Stimulated activated CD8-positive, alpha-beta memory T cell treated with anti-CD3 and anti-CD28 coated beads, Interleukin-7, amount 100 ng/mL, for 1 hour (primary cell): ENCODE data around the gene ETFA.
"Not testable (repeated sequence)": the region's sequence is repeated elsewhere in the genome, so short reads cannot be mapped to it uniquely, and the experiment has no call there.

Experiments
- DNase-seq, 2 donors: peaks; one replicate each; pipeline ENCODE4 v3.0.0-alpha.2; 2020; ENCODE audit warnings: low read depth in 2 of 2

The ETFA gene

DNA sequence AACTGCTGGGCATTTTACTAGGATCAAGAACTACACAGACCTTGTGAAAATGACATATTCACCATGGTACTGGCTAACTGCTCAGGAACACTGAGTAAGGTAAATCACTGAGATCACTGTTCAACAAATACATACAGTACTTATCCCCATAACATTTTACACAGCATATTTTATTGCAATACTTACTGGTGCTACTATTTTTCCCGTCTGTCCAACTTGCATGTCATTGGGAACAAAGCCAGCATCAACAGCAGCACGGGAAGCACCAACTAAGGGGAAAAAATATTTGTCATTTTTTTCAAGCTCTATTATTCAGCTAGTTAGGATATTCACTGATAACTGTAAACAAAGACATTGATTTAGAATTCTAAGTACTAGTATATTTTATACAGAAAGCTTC, 37.0 kb downstream of the ETFA start:
- no peak for DNase-seq

DNA sequence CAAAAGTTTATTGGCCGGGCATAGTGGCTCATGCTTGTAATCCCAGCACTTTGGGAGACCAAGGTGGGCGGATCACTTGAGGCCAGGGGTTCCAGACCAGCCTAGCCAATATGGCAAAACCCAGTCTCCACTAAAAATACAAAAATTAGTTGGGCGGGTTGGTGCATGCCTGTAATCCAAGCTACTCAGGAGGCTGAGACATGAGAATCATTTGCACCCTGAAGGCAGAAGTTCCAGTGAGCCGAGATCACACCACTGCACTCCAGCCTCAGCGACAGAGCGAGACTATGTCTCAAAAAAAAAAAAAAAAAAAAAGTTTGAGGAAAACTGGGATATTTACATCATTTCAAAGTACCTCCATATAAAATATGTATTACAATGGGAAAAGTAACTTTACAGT, 40.4 kb downstream of the ETFA start:
- no peak for DNase-seq

DNA sequence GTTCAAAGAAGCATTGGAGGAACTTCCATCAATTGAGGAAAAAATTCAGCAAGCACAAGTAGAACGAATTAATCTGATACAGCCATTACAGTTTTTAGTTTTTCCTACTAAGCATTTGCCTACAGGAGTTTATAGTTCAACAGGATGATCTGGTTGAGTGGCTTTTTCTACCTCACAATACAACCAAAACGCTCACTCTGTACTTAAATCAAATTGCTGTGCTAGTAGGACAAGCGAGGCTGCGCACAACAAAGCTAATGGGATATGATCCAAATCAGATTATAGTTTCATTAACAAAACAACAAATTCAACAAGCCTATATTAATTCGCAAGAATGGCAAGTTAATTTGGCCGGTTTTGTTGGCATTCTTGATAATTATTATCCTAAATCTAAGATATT, 44.2 kb downstream of the ETFA start:
- no peak for DNase-seq

DNA sequence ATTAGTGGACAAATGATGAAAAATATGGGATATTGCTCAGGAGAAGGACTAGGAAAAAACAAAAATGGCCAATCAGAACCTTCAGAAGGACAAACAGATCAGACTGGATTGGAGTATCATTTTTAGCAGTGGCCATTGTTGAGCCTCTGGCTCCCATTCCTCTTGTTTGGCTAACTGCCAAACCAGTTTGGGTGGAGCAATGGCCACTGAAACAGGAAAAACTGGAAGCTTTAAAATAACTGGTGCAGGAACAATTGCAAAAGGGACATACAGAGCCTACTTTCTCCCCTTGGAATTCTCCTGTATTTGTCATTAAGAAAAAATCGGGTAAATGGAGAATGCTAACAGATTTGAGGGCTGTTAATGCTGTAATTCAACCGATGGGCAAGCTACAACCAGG, 45.5 kb downstream of the ETFA start:
- DNase-seq: not testable (repeated sequence)

DNA sequence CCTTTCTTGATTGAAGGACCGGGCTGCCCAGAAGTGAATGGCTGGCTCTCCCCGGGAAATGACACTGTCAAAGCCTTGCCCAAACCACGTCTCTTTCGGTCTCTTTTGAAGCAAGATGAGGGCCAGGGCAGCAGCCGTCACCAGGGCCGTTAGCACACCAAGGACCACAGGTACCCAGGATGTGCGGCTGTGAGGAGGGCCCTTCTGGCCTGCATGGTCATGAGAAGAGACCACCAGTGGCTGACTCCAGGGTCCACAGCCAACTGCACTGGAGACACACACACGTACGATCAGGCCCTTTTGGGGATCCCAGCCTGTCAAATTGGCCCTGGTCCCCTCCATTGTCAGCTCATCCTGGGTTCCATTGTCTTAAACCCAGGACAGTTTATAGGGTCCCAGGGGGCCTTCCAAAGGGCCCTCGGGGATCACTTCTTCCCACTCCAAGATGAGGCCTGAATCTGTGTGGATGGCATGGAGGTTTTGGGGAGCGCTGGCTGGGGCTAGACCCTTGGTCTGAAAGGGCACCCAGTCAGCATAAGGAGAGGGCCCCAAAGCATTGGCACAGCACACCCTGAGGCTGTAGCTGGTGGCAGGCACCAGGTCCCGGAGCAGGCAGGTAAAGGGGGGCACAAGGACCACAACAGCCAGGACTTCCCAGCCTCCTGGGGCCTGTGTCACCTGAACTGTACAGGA, 50.9 kb downstream of the ETFA start:
- DNase-seq: no peak

DNA sequence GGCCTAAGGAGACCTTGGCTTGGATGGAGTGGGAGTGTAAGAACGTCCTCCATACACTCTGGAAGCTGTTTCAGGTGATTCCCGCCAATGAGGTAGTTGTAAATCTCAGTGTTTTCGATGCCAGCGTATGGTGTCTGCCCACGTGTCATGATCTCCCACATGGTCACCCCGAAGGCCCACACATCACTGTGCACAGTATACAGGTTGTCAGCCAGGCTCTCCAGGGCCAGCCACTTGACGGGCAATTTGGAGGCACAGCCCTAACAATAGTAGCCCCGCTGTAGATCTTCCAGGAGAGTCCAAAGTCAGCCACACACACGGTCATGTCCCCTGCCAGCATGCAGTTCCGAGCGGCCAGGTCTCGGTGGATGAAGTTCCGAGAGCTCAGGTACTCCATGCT, 51.9 kb downstream of the ETFA start:
- no peak for DNase-seq

DNA sequence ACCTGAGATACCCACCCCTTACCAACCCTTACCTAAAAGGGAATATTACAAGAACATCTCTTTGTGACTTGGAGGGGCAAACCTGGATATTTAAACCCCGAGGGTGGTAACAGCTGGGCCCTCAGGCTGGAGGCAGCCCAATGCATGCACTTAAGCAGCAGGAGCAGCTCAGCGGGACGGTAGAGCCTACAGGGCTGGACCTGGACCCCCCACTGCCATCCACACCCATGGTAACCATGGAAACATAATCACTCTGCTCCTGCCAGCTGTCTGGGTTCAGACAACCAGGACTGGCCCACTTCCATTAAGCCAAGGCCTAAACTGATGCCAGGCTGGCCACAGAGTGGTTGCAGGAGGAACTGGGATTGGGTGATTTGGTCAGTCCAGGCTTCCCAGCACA, 52.8 kb downstream of the ETFA start:
- DNase-seq: no peak

DNA sequence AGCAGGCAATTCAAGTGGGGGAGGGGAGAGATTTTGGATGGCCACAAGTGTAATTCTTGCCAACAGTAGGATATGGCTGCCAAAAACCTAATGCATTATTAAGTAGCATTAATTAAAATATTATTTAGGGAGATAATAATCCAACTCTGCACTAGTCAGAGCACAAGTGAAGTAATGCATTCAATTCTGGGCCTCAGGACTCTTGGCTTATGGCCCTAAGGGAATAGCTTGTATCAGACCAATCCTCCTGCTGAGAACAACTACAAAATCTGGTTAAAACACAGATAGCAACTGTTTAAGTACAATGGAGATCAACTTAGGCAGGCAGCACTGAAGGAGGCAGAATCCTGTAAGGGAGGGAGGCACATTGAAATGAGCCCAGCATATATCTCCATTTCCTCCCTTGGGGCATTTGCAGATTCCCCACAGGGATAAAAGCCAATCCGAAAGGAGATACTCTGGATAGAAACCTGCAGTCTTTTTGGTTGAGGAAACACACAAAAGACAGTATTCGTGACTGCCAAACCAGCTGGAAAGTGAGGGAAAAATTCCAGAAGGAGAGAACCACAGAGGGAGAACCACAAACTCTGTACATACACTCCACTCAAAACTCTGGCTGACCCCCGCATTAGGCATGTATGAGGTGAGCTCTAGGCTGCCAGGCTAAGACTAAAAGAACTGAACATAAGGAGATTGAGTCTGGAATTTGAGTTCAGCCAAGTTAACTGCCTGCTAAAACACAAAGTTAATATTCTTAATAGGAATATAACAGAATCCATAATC, 57.4 kb downstream of the ETFA start:
- DNase-seq: no peak

DNA sequence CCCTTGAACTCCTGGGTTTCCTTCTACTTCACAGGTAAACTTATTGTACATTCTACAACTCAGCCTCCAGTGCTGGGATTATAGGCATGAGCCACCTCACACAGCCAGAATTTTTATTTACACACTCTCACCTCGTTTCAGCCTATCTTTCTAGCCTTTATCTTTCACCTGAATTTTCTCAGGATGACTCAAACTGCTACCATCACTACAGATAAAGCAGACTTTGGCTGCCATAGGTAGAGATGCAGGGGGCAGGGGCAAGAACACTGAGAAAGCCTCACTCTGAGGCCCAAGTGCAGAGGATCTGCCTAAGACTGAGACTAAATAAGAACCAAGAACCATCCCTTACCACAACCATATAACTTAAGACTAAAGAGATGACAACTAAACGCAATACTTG, 59.0 kb downstream of the ETFA start:
- no peak for DNase-seq

DNA sequence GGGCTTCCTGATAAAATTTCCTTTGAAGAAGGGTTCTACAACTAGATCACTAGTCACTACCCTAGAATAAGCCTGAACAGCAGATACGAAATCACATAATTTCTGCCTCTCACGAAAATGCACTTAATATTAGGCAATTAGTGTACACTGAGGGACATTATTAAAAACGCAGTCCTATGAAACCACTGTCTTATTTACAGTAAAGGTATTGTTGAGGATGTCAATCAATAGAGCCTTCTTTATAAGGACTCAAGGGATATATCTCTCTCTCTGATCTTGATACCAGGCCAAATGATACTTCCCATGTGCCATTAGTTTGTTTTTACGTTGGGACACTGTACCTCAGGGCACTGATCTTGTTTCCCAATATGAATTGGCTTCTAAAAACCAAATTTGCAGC, 59.6 kb downstream of the ETFA start:
- no peak for DNase-seq

DNA sequence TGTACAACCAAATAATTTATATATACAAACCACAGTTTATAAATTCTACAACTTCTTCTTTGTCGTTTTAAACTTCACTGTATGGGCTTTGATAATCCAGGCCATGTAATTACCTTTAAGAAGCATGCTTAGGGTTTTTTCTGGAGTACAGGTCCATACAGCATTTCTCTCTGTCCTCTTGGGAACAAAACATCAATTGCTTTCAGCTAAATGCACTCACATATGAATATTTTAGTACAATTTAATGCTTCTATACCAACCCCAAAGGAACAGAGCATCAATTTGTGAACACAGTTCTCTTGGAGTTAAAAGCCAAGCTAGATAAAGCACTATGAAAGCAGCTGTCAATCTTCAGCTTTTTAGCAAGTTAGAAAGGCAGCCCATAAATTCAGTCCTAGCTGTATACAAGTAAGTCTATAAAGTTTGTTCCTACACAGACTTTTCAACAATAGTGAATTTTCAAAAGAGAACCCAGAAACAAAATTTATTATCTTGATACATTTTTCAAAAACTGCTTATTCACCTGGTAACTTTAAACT, 66.1 kb downstream of the ETFA start:
- no peak for DNase-seq

DNA sequence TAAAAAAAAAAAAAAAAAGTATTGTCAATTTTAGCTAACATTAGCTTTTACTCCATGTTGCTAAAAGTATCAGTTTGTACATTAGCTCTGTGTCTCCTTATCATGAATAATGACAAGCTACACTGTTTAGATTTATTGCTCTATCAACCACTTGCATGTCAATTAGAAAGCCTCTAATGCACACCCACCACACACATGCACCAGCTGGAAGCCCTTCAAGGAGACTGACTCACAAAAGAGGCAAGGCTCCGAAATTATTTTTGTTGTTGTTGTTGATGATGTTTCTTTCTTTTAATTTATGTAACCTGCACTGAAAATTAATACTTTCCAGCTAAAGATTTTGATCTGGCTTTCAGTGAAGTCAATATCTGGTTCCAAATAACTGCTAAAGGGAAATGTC, 71.5 kb downstream of the ETFA start:
- DNase-seq: no peak

DNA sequence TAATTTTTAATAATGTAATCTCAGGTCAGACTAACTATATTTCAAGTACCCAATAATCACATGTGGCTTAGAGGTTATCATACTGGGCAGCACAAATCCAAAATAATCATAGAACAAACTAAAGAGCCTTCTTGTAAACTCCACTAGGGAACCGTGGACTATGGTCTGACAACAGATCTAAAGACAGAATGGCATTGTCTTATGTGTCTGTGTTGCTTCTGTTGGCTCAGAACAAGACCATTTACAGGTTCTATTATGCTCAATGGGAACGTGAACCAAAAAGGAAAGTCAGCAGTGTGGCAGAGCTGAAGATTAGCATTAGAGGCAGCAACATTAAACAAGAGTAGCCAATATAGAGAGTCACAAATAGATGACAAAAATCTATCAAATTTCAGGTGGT, 74.9 kb downstream of the ETFA start:
- DNase-seq: no peak

DNA sequence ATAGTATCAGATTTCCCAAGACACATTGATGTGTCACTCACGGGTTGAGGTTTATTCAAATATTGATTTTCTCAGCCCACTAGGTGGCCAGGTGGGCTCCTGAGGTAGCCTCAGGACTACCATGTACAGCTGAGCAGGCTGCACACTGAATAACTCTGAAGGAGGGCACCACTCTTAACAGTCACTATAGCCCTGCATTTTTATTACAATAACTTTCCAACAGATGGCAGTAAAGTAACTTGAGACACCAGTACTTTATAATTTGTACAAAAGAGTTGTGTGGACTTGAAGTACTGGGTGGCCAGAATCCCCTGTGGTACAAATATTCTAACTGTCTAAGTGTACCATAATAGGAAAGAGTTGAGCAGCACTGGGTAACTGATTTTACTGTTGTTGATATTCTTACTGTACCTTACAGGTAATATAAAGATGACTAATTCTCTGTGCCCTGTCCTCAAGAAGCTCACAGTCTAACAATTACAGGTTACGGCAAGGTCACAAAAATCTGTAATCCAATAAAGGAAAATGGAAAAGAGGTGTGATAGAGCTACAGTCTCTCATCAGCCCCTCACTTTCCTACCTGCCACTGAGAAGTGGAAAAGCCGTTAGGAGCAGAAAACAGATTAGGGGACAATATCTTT, 76.0 kb downstream of the ETFA start:
- DNase-seq: no peak

DNA sequence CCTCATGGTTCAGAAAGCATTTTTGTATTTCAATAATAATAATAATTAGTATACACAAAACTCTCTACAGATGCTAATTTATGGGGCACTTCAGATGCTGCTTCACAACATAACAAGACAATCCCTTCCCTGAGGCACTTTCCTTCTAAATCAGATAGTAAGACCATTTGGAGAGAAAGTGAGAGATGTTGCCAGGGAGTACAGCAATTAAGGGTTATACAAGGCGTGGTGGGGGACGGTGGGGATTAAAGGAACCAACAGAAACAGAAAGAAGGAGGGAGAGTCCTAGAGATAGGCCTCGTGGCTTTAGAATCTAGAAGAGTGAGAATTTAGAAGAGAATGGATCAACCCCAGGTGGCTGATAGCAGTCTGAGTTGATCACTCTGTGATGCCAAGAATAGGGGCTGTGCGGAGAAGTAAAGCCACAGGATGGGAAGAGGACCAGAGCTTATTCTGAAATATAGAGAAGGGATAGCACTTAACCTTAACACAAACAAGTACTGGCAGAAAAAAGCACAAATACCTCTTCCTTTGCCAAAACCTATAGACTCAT, 76.9 kb downstream of the ETFA start:
- DNase-seq: no peak

DNA sequence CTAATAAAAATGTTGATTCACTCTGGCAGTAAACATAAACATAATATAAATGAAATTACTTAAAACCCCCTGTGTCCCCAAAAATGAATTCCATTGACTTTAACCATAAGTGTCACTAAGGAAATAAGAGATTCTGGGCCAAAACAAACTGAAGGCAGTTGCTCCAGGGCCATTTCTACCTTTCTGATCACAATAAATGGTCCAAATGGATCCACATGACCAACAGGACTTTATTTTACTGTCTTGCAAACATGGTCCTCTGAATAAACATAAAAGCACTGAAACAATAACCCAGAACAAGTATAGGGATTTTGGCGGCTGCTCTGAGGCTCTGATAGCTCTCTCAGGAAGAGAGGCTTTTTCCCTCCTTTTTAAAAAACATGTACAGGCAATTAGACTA, 77.3 kb downstream of the ETFA start:
- no peak for DNase-seq

DNA sequence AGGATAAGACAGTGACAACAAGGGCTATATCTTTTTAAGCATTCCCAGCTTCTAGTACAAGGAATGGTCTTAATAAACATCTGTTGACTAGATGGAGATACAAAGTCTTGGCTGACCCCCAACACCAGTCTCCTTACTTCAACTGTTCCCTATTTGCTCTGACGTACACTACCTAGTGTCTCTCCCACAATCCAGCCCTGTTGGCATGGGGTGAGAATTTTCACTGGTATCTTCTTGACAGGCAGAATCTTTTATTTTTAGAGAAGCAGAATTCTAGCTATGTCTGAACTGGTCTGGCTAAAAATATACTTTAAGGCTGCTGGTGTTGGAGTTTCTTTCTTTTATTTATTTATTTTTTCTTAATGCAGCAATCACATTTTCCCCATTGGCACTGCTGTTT, 82.0 kb downstream of the ETFA start:
- no peak for DNase-seq

DNA sequence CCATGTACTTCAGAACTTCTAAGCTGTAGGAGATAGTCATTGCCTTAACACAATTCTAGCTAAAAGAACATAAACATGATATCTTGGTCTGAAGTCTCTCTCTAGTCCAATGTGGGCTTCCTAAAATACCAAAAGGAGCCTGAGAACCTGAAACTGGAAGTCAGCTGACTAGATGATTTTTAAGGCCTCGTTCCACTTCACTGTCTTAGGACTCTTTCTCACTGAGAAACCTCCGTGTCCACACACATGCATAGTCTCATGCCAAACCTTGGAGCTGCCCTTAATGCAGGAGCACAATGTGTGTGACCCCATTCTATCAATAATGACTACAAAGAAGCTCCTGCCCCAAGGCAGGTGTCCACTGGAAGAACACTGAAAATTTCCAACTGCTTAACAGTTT, 87.7 kb downstream of the ETFA start:
- no peak for DNase-seq

DNA sequence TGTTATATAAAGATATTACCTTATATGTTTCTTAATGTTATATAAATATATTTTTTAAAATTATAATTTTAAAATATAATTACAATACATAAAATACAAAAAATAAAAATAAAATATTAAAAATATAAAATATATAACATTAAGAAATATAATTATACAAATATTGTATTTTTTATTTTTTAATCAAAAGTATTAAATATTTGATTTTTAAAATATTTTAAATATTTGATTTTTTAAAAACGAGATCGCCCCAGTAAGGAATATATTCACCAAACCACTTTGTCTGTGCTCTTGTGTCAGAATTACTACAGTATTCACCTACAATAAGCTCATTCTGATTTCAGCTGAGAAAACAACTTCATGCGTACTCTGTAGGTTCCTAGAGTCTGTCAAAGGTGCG, 89.1 kb downstream of the ETFA start:
- DNase-seq: no peak

DNA sequence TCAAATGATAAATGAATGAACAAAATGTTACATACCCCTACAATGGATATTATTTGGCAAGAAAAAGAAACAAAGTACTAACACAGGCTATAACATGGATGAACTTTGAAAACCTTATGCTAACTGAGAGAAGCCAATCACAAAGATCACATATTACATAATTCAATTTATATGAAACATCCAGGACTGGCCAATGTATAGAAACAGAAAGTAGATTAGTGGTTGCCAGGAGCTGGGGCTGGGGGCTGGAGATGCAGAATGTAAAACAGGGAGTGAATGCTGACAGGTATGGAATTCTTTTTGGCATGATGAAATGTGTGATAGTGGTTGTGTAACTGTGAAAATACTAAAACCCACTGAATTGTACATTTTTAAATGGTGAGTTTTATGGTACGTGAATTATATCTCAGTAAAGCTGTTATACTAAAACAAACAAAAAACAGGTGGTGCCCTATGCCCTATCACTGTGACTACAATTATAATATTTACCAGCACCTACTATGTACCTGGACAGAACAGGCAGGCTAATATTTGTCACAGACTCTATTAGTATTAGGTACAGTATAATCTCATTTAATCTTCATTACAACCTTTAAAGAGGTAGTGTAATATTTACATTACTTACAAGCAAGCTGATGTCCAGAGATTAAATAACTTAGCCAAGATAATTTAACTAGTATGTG, 90.0 kb downstream of the ETFA start:
- DNase-seq: no peak

DNA sequence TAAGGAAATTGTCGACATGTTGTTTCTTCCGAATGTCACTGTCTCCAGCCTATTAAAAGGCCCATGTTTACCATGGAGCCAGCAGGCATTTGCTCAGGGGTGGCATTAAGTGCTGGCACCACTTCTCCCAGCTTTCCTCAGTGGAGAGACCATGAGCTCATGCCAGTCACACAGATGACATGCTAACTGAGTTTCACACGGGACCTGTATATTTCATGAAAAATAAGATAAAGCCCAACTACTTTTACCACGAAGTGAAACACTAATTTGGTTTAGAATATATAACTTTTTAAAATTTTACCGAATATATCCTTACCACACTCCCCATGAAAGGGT, 93.4 kb downstream of the ETFA start:
- DNase-seq: no peak
